DND-41 (cell line): Measurements from ENCODE around the gene GABBR1.

Experiments
- ATAC-seq: fragments of 200-7000 bp; cut with Tn5 transposase; 3 replicates; pipeline ENCODE4 v1.9.1; 2021; ENCODE audit warnings: low read depth; ENCODE audit not compliant: insufficient read depth
- DNase-seq: peaks from one replicate; pipeline ENCODE4 v3.0.0-alpha.2; 2020
- H2AFZ ChIP-seq: 2 replicates; pipeline ENCODE4 v1.6.0; 2012; ENCODE audit warnings: low read depth, low read length
- H3K27ac ChIP-seq: 2 replicates; pipeline ENCODE4 v1.5.1; 2012; ENCODE audit warnings: low read length, inconsistent platforms
- H3K27me3 ChIP-seq: fragments of 200-600 bp; sonication (generic); 2 replicates; pipeline ENCODE4 v1.6.0; 2012; ENCODE audit warnings: low read length, mild to moderate bottlenecking, inconsistent platforms; ENCODE audit not compliant: insufficient read depth, poor library complexity
- H3K36me3 ChIP-seq: 2 replicates; pipeline ENCODE4 v1.5.1; 2012; ENCODE audit warnings: low read length, inconsistent platforms; ENCODE audit not compliant: insufficient read depth
- H3K4me1 ChIP-seq: 2 replicates; pipeline ENCODE4 v1.5.1; 2012; ENCODE audit warnings: mild to moderate bottlenecking, low read length; ENCODE audit not compliant: insufficient read depth
- H3K4me2 ChIP-seq: 2 replicates; pipeline ENCODE4 v1.6.0; 2012; ENCODE audit warnings: mild to moderate bottlenecking, moderate library complexity, low read length, inconsistent platforms; ENCODE audit not compliant: insufficient read depth
- H3K4me3 ChIP-seq, 2 experiments: fragments of 200-600 bp in 1 of 2; shearing (Covaris generic) in 1 of 2; 2 replicates each; pipeline ENCODE4 v1.5.1; 2012 to 2016; ENCODE audit warnings: inconsistent platforms in 2 of 2, low read length in 2 of 2, mild to moderate bottlenecking in 2 of 2, low read depth in 1 of 2, moderate library complexity in 1 of 2
- H3K79me2 ChIP-seq: 2 replicates; pipeline ENCODE4 v1.6.0; 2012; ENCODE audit warnings: low read length, inconsistent platforms; ENCODE audit not compliant: insufficient read depth
- H3K9ac ChIP-seq: 2 replicates; pipeline ENCODE4 v1.6.0; 2012; ENCODE audit warnings: low read depth, mild to moderate bottlenecking, inconsistent platforms, low read length, moderate library complexity
- H3K9me3 ChIP-seq: 2 replicates; pipeline ENCODE4 v1.5.1; 2012; ENCODE audit warnings: low read length, moderate library complexity, mild to moderate bottlenecking, inconsistent platforms; ENCODE audit not compliant: insufficient read depth, severe bottlenecking
- H4K20me1 ChIP-seq: 2 replicates; pipeline ENCODE4 v1.6.0; 2012; ENCODE audit warnings: low read length; ENCODE audit not compliant: insufficient read depth
- CTCF ChIP-seq: IDR thresholded peaks from 2 replicates; pipeline ENCODE4 v1.5.1; 2012; ENCODE audit warnings: borderline replicate concordance, low read length, moderate library complexity, mild to moderate bottlenecking; ENCODE audit not compliant: poor library complexity, severe bottlenecking; ENCODE audit errors: extremely low read depth
- EZH2 ChIP-seq: IDR thresholded peaks from 3 replicates; pipeline ENCODE4 v1.6.1; 2012; ENCODE audit warnings: borderline replicate concordance, low read depth, mild to moderate bottlenecking, moderate library complexity, low read length, inconsistent platforms; ENCODE audit not compliant: severe bottlenecking

GABBR1 gene

GRCh38 chr6:29510746-29511300 lies 122.2 kb downstream of the GABBR1 start:
- Histone ChIP-seq H3K4me1 (no peaks in the 10 kb centered on the region), H2AFZ (no peak overlapping the region), H3K4me2 (no peak overlapping the region), H4K20me1 (no peaks in the 10 kb centered on the region), H3K27ac (no peak overlapping the region), H3K36me3 (no peaks in the 10 kb centered on the region), H3K27me3 (peaks cover 6% of the 10 kb centered on the region), H3K79me2 (no peaks in the 10 kb centered on the region), H3K9ac (no peak overlapping the region), H3K9me3 (no peaks in the 10 kb centered on the region), H3K4me3 (no peak overlapping the region)
- DNase-seq = no peak
- no peak for ATAC-seq
- TF ChIP-seq EZH2 = no peak
- TF ChIP-seq CTCF = no peak

DNA sequence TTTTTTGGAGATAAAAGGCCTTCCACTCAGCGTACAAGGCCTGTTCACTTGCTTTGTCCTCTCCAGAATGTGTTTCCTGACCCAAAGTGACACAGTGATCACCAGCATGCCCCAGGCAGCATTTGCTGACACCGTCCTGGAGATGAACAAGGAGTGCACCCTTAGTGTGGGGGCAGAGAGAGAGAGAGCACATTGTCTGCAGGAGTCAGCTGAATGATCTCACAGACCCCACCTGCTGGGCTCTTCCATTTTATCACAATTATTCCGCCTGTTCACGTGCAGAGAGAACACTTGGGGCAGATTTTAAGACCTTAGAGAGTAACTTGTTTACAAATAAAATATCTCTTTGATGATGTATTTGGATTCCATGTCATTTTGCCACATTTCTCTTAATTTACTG lies 122.8 kb downstream of the GABBR1 start:
- H3K9ac ChIP-seq = no peak overlapping the region
- H3K79me2 ChIP-seq = no peaks in the 10 kb centered on the region
- TF ChIP-seq EZH2 (no peak), CTCF (no peak)
- H3K4me3 ChIP-seq = no peak overlapping the region
- H3K27me3 ChIP-seq = peaks cover 8% of the 10 kb centered on the region
- DNase-seq = no peak
- H4K20me1 ChIP-seq = no peaks in the 10 kb centered on the region
- ATAC-seq = no peak
- H3K36me3 ChIP-seq = no peaks in the 10 kb centered on the region
- H3K4me2 ChIP-seq = no peak overlapping the region
- no peak overlapping the region for H3K27ac ChIP-seq
- H3K9me3 ChIP-seq = no peaks in the 10 kb centered on the region
- H3K4me1 ChIP-seq = no peaks in the 10 kb centered on the region
- no peak overlapping the region for H2AFZ ChIP-seq
